B cell (primary cell): ENCODE measurements around the gene RANBP3L. TPM values are rescaled to one million over a fixed set of nuclear protein-coding genes. Genes with fewer than 3 reads are reported as not detected.

ENCODE experiments used
- ATAC-seq: fragments of 200-7000 bp; cut with Tn5 transposase; one replicate; pipeline ENCODE4 v1.10.0; 2021; ENCODE audit warnings: low read depth, mild to moderate bottlenecking, moderate number of reproducible peaks, moderate library complexity
- CTCF ChIA-PET: fragments of 350-600 bp; sonication (Branson Sonifier 250); formaldehyde crosslinking; loops from one replicate; lab custom pipeline; 2021; ENCODE audit warnings: antibody characterized with exemption, inconsistent platforms; lab: Charles Lee
- POLR2A ChIA-PET: fragments of 350-600 bp; sonication (Branson Sonifier 250); formaldehyde crosslinking; loops from one replicate; lab custom pipeline; 2021; ENCODE audit warnings: antibody characterized with exemption; lab: Charles Lee
- DNase-seq: peaks from one replicate; pipeline ENCODE4 v3.0.0; 2013
- H2AFZ ChIP-seq: 2 replicates; pipeline ENCODE4 v1.6.1; 2012; ENCODE audit warnings: mild to moderate bottlenecking, low read depth, low read length; ENCODE audit not compliant: insufficient read depth, poor library complexity, severe bottlenecking
- H3K27ac ChIP-seq, 2 donors: 1 replicate in 1 of 2; 2 replicates in 1 of 2; pipeline ENCODE4 v1.5.1; 2012 to 2013; ENCODE audit warnings: low read length in 2 of 2, mild to moderate bottlenecking in 2 of 2, moderate library complexity in 1 of 2
- H3K27me3 ChIP-seq, 4 experiments: fragments of 200-600 bp in 1 of 4; sonication (generic) in 1 of 4; replicated peaks in 1 of 4; 1 replicate in 2 of 4; 2 replicates in 2 of 4; pipeline versions ENCODE4 v1.6.1 to v1.7.0; 2013 to 2016; ENCODE audit warnings: low read length in 3 of 4, mild to moderate bottlenecking in 2 of 4, mixed read lengths in 1 of 4, moderate library complexity in 1 of 4; ENCODE audit not compliant: insufficient read depth in 4 of 4, control insufficient read depth in 3 of 4; ENCODE audit errors: control extremely low read depth in 1 of 4
- H3K36me3 ChIP-seq, 2 experiments: replicated peaks in 1 of 2; 1 replicate in 1 of 2; 2 replicates in 1 of 2; pipeline versions ENCODE4 v1.6.1 to v1.7.1; 2013; ENCODE audit warnings: low read length in 1 of 2; ENCODE audit not compliant: insufficient read depth in 2 of 2, control insufficient read depth in 1 of 2; ENCODE audit errors: control extremely low read depth in 1 of 2, extremely low read depth in 1 of 2
- H3K4me1 ChIP-seq, 2 donors: fragments of 200-600 bp in 1 of 2; sonication (generic) in 1 of 2; 1 replicate in 1 of 2; 2 replicates in 1 of 2; pipeline versions ENCODE4 v1.5.1 to v1.6.1; 2013 to 2017; ENCODE audit warnings: low read length in 2 of 2; ENCODE audit not compliant: control insufficient read depth in 2 of 2, insufficient read depth in 2 of 2
- H3K4me2 ChIP-seq: replicated peaks from 2 replicates; pipeline ENCODE3; 2012; ENCODE audit warnings: mild to moderate bottlenecking, low read depth, low read length; ENCODE audit not compliant: poor library complexity, severe bottlenecking
- H3K4me3 ChIP-seq, 5 experiments: fragments of 200-600 bp in 1 of 5; sonication (generic) in 1 of 5; 1 replicate in 3 of 5; 2 replicates in 2 of 5; pipeline versions ENCODE4 v1.5.1 to v1.7.0; 2011 to 2016; ENCODE audit warnings: low read length in 4 of 5, mild to moderate bottlenecking in 4 of 5, low read depth in 2 of 5, control low read depth in 1 of 5, moderate library complexity in 1 of 5; ENCODE audit not compliant: insufficient read depth in 1 of 5; ENCODE audit errors: control extremely low read depth in 1 of 5, extremely low read depth in 1 of 5
- H3K79me2 ChIP-seq: fragments of 200-600 bp; sonication (generic); one replicate; pipeline ENCODE4 v1.6.0; 2016; ENCODE audit warnings: low read length; ENCODE audit not compliant: control insufficient read depth, insufficient read depth
- H3K9ac ChIP-seq: fragments of 200-600 bp; sonication (generic); 2 replicates; pipeline ENCODE4 v1.6.1; 2017; ENCODE audit warnings: mild to moderate bottlenecking, low read length, moderate library complexity
- H3K9me3 ChIP-seq, 3 donors: one replicate each; pipeline versions ENCODE4 v1.6.1 to v1.7.1; 2013; ENCODE audit warnings: low read length in 2 of 3; ENCODE audit not compliant: control insufficient read depth in 2 of 3, insufficient read depth in 1 of 3; ENCODE audit errors: control extremely low read depth in 1 of 3
- H4K20me1 ChIP-seq: 2 replicates; pipeline ENCODE4 v1.6.0; 2012; ENCODE audit warnings: mild to moderate bottlenecking, low read length; ENCODE audit not compliant: insufficient read depth, control insufficient read depth, poor library complexity, severe bottlenecking
- H3K27ac Mint-ChIP-seq: one replicate; pipeline ENCODE4 v1.8.0; 2021; ENCODE audit warnings: mixed read lengths
- H3K27me3 Mint-ChIP-seq: one replicate; pipeline ENCODE4 v1.8.0; 2021; ENCODE audit warnings: mixed read lengths
- H3K4me1 Mint-ChIP-seq: one replicate; pipeline ENCODE4 v1.8.0; 2021; ENCODE audit warnings: mixed read lengths
- H3K4me3 Mint-ChIP-seq: one replicate; pipeline ENCODE4 v1.8.0; 2021; ENCODE audit warnings: mixed read lengths
- H3K9me3 Mint-ChIP-seq: one replicate; pipeline ENCODE4 v1.8.0; 2022; ENCODE audit warnings: mixed read lengths; ENCODE audit not compliant: insufficient read depth
- EZH2 ChIP-seq: IDR thresholded peaks from 2 replicates; pipeline ENCODE4 v1.6.1; 2012; ENCODE audit warnings: borderline replicate concordance, low read depth, mild to moderate bottlenecking, moderate library complexity, low read length; ENCODE audit not compliant: insufficient read depth, poor library complexity, severe bottlenecking
- WGBS: methylation state at CpG from one replicate; pipeline ENCODE4 v1.1.5; 2013; ENCODE audit warnings: missing lambda C conversion rate; ENCODE audit not compliant: insufficient coverage; 5-methylcytosine and 5-hydroxymethylcytosine counted together
- intact Hi-C: fragments of 100-400 bp; cut with micrococcal nuclease; formaldehyde crosslinking; loops from one replicate; pipeline ENCODE4 v1.10.0; 2022
- polyA plus RNA-seq: library from polyadenylated mRNA; depleted of rRNA; stranded (reverse); fragments of >200 nt; gene quantifications from 2 replicates; pipeline ENCODE4 v1.2.3, GENCODE V29; 2012
- total RNA-seq, 2 donors: library from RNA; stranded (reverse); fragments of 120-200 nt in 1 of 2; gene quantifications; 1 replicate in 1 of 2; 2 replicates in 1 of 2; pipeline versions ENCODE4 v1.2.3 to v1.2.4, GENCODE V29; 2013 to 2022
- TF ChIP-seq, protein P1 (sequence below): fragments of 200-600 bp; IDR thresholded peaks from one replicate; pipeline ENCODE4 v1.8.0; 2022; ENCODE audit warnings: antibody characterized with exemption, mild to moderate bottlenecking

RANBP3L gene
- total and polyA plus RNA-seq, 2 donors (not counting 1 experiment from before 2014, with no cell fraction given), result not detected

DNA sequence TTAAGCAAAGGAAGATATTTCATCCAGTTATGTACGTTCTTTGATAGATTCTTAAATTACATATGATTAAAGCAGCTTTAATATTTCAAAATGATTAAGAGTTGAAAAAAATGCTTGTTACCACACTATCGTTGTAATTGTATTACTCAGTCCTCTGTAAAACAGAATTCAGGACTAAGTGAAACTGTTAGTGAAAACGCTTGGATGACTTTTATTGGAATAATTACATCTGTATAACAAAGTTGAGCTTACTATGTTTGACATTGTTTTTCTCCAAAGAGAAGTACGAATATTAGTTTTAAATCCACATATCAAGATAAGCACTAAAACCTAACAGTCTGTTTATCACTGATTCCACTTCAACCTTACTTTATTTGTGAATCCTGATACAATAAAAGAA is 51.3 kb downstream of the RANBP3L start:
- H3K9me3 Mint-ChIP-seq, result no peaks in the 10 kb centered on the region
- Histone ChIP-seq H3K4me3 (no peak overlapping the region), H2AFZ (no peak overlapping the region), H3K9me3 (no peaks in the 10 kb centered on the region), H3K4me2 (no peak overlapping the region), H3K4me1 (no peaks in the 10 kb centered on the region), H4K20me1 (no peaks in the 10 kb centered on the region), H3K9ac (no peak overlapping the region), H3K27me3 (no peaks in the 10 kb centered on the region), H3K36me3 (no peaks in the 10 kb centered on the region), H3K27ac (no peak overlapping the region), H3K79me2 (no peaks in the 10 kb centered on the region)
- intact Hi-C loops, result no loop called here
- H3K27me3 Mint-ChIP-seq, result peaks cover 4% of the 10 kb centered on the region
- H3K4me1 Mint-ChIP-seq, result no peaks in the 10 kb centered on the region
- no CpG with 5 or more reads among the region's 4 CpGs for WGBS
- TF ChIP-seq, protein P1, sequence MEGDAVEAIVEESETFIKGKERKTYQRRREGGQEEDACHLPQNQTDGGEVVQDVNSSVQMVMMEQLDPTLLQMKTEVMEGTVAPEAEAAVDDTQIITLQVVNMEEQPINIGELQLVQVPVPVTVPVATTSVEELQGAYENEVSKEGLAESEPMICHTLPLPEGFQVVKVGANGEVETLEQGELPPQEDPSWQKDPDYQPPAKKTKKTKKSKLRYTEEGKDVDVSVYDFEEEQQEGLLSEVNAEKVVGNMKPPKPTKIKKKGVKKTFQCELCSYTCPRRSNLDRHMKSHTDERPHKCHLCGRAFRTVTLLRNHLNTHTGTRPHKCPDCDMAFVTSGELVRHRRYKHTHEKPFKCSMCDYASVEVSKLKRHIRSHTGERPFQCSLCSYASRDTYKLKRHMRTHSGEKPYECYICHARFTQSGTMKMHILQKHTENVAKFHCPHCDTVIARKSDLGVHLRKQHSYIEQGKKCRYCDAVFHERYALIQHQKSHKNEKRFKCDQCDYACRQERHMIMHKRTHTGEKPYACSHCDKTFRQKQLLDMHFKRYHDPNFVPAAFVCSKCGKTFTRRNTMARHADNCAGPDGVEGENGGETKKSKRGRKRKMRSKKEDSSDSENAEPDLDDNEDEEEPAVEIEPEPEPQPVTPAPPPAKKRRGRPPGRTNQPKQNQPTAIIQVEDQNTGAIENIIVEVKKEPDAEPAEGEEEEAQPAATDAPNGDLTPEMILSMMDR, result no peak
- no peak for TF ChIP-seq EZH2
- no peak for ATAC-seq
- no peak overlapping the region for H3K4me3 Mint-ChIP-seq
- CTCF ChIA-PET, result interaction anchor here (1.1 to 1.7 kb wide), 3 partner anchors 10 to 489 kb away, joined by 3 to 6 read pairs (median 4); no protein-coding TSS in a partner anchor
- DNase-seq, result no peak
- H3K27ac Mint-ChIP-seq, result no peak overlapping the region
- POLR2A ChIA-PET, result no interaction called here

DNA sequence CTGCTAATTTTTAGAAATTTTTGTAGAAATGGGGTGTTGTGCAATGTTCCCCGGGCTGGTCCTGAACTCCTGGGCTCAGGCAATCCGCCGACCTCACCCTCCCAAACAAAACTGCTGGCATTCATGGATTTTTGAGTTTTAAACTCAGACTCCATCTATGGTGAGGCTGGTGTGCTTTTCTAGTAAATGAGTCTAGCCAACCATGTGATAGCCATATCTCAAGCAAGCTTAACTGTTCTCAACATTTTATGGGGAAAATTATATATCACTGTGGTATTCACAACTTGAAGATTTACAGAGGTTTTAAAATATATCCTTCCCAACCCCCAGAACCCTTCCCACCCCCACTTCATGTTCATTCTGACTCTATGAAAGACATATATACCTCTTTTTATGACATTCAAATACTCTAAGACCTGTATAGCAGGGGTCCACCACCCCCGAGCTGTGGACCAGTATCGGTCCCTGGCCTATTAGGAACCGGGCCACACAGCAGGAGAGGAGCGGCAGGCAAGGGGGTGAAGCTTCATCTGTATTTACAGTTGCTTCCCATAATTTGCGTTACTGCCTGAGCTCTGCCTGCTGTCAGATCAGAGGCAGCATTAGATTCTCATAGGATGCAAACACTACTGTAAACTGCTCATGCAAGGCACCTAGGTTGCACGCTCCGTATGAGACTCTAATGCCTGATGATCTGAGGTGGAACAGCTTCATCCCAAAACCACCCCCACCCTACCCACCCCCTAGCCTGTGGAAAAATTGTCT is 55.5 kb downstream of the RANBP3L start:
- ATAC-seq, result no peak
- DNase-seq, result no peak
- Mint-ChIP-seq H3K27me3 (peaks cover 4% of the 10 kb centered on the region), H3K4me1 (peaks cover 15% of the 10 kb centered on the region), H3K4me3 (no peak overlapping the region), H3K27ac (no peak overlapping the region), H3K9me3 (no peaks in the 10 kb centered on the region)
- no peaks in the 10 kb centered on the region for H3K36me3 ChIP-seq
- POLR2A ChIA-PET, result no interaction called here
- no peak overlapping the region for H3K4me3 ChIP-seq
- H3K27ac ChIP-seq, result no peak overlapping the region
- no peaks in the 10 kb centered on the region for H3K27me3 ChIP-seq
- no peak overlapping the region for H3K4me2 ChIP-seq
- H3K9ac ChIP-seq, result no peak overlapping the region
- H3K4me1 ChIP-seq, result peaks cover 8 to 10% of the 10 kb centered on the region in 2 donors
- H2AFZ ChIP-seq, result no peak overlapping the region
- 97% methylated on average over 5 of the region's 10 CpGs for WGBS
- H3K79me2 ChIP-seq, result peaks cover 5% of the 10 kb centered on the region
- intact Hi-C loops, result no loop called here
- CTCF ChIA-PET, result no interaction called here
- H4K20me1 ChIP-seq, result no peaks in the 10 kb centered on the region
- H3K9me3 ChIP-seq, result no peaks in the 10 kb centered on the region
- TF ChIP-seq, protein P1, result no peak
- TF ChIP-seq EZH2, result no peak
